Gastroesophageal sphincter (tissue), 4 donors: Measurements from ENCODE around the gene CD300E. TPM values are rescaled to one million over a fixed set of nuclear protein-coding genes. Genes with fewer than 3 reads are reported as not detected.

ENCODE experiments used
- ATAC-seq: fragments of 150-250 bp; one replicate; pipeline ENCODE4 v1.9.1; 2016; ENCODE audit warnings: mild to moderate bottlenecking, moderate library complexity
- H3K27ac ChIP-seq, 4 donors: fragments of 200-600 bp; sonication (generic) in 3 of 4; 1 replicate in 3 of 4; 2 replicates in 1 of 4; pipeline ENCODE4 v1.5.1; 2016 to 2019
- H3K27me3 ChIP-seq: fragments of 200-600 bp; sonication (generic); one replicate; pipeline ENCODE4 v1.5.1; 2019
- H3K36me3 ChIP-seq, 2 donors: fragments of 200-600 bp; sonication (generic); one replicate each; pipeline ENCODE4 v1.5.1; 2019; ENCODE audit warnings: control low read depth in 1 of 2
- H3K4me1 ChIP-seq, 3 donors: fragments of 200-600 bp; sonication (generic); 1 replicate in 2 of 3; 2 replicates in 1 of 3; pipeline ENCODE4 v1.5.1; 2016 to 2019; ENCODE audit warnings: control low read depth in 2 of 3
- H3K4me3 ChIP-seq, 2 donors: fragments of 200-600 bp; sonication (generic); one replicate each; pipeline ENCODE4 v1.5.1; 2019; ENCODE audit warnings: mild to moderate bottlenecking in 1 of 2, moderate library complexity in 1 of 2
- H3K9me3 ChIP-seq, 3 donors: fragments of 200-600 bp; sonication (generic); one replicate each; pipeline ENCODE4 v1.5.1; 2017 to 2019; ENCODE audit warnings: control low read depth in 2 of 3
- EP300 ChIP-seq: sonication (generic); formaldehyde crosslinking; IDR thresholded peaks from one replicate; pipeline ENCODE4 v1.6.1; 2017; ENCODE audit warnings: antibody characterized with exemption, mild to moderate bottlenecking
- POLR2A ChIP-seq, 2 donors: fragments of 450-650 bp; IDR thresholded peaks; one replicate each; pipeline ENCODE4 v1.6.1; 2017; ENCODE audit warnings: antibody characterized with exemption in 2 of 2, mild to moderate bottlenecking in 2 of 2, moderate library complexity in 1 of 2
- POLR2AphosphoS5 ChIP-seq: sonication (generic); formaldehyde crosslinking; IDR thresholded peaks from one replicate; pipeline ENCODE4 v1.6.1; 2017; ENCODE audit warnings: antibody characterized with exemption
- WGBS, 2 donors: methylation state at CpG; one replicate each; pipeline ENCODE4 v1.1.5; 2018; ENCODE audit warnings: low coverage in 1 of 2; 5-methylcytosine and 5-hydroxymethylcytosine counted together
- total RNA-seq, 4 donors: library from RNA; depleted of rRNA; stranded (reverse); fragments of >200 nt; gene quantifications; one replicate each; pipeline ENCODE4 v1.1.0, GENCODE V29; 2016
- TF ChIP-seq, protein P1 (sequence below), 4 experiments: fragments of 200-600 bp in 2 of 4; fragments of 450-650 bp in 2 of 4; sonication (generic) in 1 of 4; IDR thresholded peaks; one replicate each; pipeline ENCODE4 v1.5.1; 2017 to 2019; ENCODE audit warnings: antibody characterized with exemption in 4 of 4, mild to moderate bottlenecking in 2 of 4, moderate library complexity in 2 of 4

The CD300E gene
- total RNA-seq, 4 donors from 2014 or later, result 0.16 to 3.9 (median 0.41) TPM

- TF ChIP-seq POLR2A (IDR thresholded peaks at IDR 0.05) (no peak), EP300 (no peak), POLR2AphosphoS5 (no peak)
- TF ChIP-seq, protein P1, sequence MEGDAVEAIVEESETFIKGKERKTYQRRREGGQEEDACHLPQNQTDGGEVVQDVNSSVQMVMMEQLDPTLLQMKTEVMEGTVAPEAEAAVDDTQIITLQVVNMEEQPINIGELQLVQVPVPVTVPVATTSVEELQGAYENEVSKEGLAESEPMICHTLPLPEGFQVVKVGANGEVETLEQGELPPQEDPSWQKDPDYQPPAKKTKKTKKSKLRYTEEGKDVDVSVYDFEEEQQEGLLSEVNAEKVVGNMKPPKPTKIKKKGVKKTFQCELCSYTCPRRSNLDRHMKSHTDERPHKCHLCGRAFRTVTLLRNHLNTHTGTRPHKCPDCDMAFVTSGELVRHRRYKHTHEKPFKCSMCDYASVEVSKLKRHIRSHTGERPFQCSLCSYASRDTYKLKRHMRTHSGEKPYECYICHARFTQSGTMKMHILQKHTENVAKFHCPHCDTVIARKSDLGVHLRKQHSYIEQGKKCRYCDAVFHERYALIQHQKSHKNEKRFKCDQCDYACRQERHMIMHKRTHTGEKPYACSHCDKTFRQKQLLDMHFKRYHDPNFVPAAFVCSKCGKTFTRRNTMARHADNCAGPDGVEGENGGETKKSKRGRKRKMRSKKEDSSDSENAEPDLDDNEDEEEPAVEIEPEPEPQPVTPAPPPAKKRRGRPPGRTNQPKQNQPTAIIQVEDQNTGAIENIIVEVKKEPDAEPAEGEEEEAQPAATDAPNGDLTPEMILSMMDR (IDR thresholded peaks at IDR 0.05), result no peak
- H3K27me3 ChIP-seq, result peaks cover 5% of the 10 kb centered on the region
- WGBS, 2 donors, result 62% methylated on average over 1 of the region's 1 CpG; no CpG with 5 or more reads in 1 of the 2 donors
- H3K4me1 ChIP-seq, result peaks cover 0 to 14% (median 10%) of the 10 kb centered on the region in 3 donors
- H3K9me3 ChIP-seq, result no peaks in the 10 kb centered on the region
- no peak for ATAC-seq
- H3K4me3 ChIP-seq, result no peak overlapping the region
- no peaks in the 10 kb centered on the region for H3K36me3 ChIP-seq
- H3K27ac ChIP-seq, result no peak overlapping the region
Observed at GRCh38 chr17:74607221-74607620, 16.3 kb downstream of the CD300E start.

DNA sequence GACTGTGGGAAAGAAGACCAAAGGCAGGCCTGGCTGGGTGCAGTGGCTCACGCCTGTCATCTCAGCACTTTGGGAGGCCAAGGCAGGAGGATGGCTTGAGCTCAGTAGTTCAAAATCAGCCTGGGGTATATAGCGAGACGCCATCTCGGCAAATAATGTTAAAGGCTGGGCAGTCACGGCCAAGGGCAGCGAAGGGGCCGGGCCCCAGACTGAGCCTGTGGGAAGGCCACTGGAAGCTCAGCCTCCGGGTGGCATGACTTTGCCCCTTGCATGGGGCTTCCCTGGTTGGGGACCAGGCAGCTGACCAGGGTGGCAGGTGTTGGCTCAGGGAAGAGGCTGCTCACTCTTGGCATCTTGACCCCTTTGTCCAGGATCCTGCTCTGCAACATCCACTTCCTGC is 17.5 kb downstream of the CD300E start:
- no peaks in the 10 kb centered on the region for H3K27me3 ChIP-seq
- 83 to 100% methylated on average over 1 to 4 of the region's 8 CpGs for WGBS, 2 donors
- H3K4me1 ChIP-seq, result peaks cover 0 to 14% (median 10%) of the 10 kb centered on the region in 3 donors
- no peak overlapping the region for H3K4me3 ChIP-seq
- H3K27ac ChIP-seq, result no peak overlapping the region
- no peaks in the 10 kb centered on the region for H3K9me3 ChIP-seq
- no peaks in the 10 kb centered on the region for H3K36me3 ChIP-seq
- TF ChIP-seq, protein P1 (IDR thresholded peaks at IDR 0.05), result no peak
- no peak for TF ChIP-seq POLR2AphosphoS5
- TF ChIP-seq POLR2A (IDR thresholded peaks at IDR 0.05), result no peak
- TF ChIP-seq EP300, result no peak
- ATAC-seq, result no peak

DNA sequence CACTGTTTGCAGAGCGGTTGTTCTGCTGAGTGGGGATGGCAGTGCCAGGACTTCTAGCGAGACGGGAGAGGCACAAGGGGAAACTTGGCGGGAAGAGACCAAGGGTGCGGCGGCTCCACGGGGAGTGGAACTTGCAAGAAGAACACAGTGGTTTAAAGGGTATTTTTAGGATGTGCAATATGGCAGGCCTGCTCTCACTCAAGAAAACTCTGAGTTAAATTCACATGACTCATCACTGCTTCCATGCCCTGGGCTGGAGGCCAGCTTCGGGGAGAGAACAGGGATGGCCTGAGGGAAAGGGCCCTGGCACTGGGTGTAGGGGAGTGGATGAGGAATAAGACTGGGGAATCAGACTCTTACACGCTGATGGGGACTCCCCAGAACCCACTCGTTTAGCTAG is 18.2 kb downstream of the CD300E start:
- Histone ChIP-seq H3K27me3 (no peaks in the 10 kb centered on the region), H3K9me3 (no peaks in the 10 kb centered on the region), H3K27ac (peak overlapping the region in 2 of 4 donors; percentile 47 to 51), H3K4me1 (peaks cover 0 to 14% (median 10%) of the 10 kb centered on the region in 3 donors), H3K36me3 (no peaks in the 10 kb centered on the region), H3K4me3 (no peak overlapping the region)
- TF ChIP-seq POLR2AphosphoS5 (peak; percentile 48), EP300 (no peak)
- TF ChIP-seq, protein P1 (IDR thresholded peaks at IDR 0.05), result no peak
- peak; percentile 83 for ATAC-seq
- 13 to 21% methylated on average over 3 to 7 of the region's 10 CpGs for whole genome bisulfite sequencing, 2 donors

DNA sequence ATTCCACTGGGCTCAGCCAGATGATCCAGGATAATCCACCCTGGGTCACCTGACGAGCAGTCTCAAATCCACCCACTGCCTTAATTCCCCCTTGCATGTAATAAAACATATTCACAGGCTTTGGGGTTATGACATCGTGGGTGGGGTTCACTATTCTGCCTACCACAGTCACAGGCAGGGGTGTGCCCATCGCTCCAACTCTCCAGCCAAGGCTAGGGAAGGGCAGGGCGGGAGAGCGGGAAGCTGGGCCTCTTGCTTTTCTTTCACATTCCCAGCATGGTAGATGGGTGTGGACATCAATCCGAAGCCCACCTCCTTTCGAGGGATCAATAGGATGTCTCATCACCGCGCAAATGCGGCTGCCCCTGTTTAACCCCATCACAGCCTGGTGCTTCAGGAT is 18.8 kb downstream of the CD300E start:
- Histone ChIP-seq H3K4me1 (peaks cover 0 to 14% (median 10%) of the 10 kb centered on the region in 3 donors), H3K27ac (peak overlapping the region in 2 of 4 donors; percentile 47 to 51), H3K27me3 (no peaks in the 10 kb centered on the region), H3K4me3 (no peak overlapping the region), H3K36me3 (no peaks in the 10 kb centered on the region), H3K9me3 (no peaks in the 10 kb centered on the region)
- no peak for TF ChIP-seq POLR2A (IDR thresholded peaks at IDR 0.05)
- no peak for TF ChIP-seq POLR2AphosphoS5
- TF ChIP-seq EP300, result no peak
- TF ChIP-seq, protein P1 (IDR thresholded peaks at IDR 0.05), result no peak
- 0% methylated on average over 1 of the region's 10 CpGs; no CpG with 5 or more reads in 1 of the 2 donors for WGBS, 2 donors
- ATAC-seq, result no peak

DNA sequence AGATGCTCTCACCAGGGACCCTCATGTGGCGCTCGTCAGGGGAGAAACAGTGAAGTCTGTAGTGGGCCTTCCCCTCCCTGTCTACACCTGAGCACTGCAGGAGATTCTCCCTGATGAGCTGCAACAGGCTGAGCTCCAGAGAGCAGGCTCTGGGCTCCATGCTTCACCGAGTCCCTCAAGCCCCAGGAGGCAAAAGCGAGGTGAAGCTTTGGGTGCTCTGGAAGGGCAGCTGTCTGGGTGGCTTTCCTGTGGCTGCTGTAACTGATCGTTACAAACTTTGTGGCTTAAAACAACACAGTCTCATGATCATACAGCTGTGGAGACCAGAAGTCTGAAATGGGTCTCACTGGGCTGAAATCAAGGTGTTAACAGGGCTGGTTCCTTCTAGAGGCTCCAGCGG is 19.3 kb downstream of the CD300E start:
- H3K4me1 ChIP-seq, result peaks cover 0 to 14% (median 10%) of the 10 kb centered on the region in 3 donors
- no CpG with 5 or more reads among the region's 6 CpGs for WGBS, 2 donors
- no peak overlapping the region for H3K4me3 ChIP-seq
- H3K27ac ChIP-seq, result no peak overlapping the region
- H3K9me3 ChIP-seq, result no peaks in the 10 kb centered on the region
- TF ChIP-seq POLR2A (IDR thresholded peaks at IDR 0.05) (no peak), POLR2AphosphoS5 (no peak), EP300 (no peak)
- TF ChIP-seq, protein P1 (IDR thresholded peaks at IDR 0.05), result no peak
- ATAC-seq, result no peak
- H3K27me3 ChIP-seq, result peaks cover 3% of the 10 kb centered on the region
- no peaks in the 10 kb centered on the region for H3K36me3 ChIP-seq
